HG03354 (cell line): ENCODE measurements around the gene PLEKHO2.

Experiments
- ATAC-seq: cut with Tn5 transposase; IDR thresholded peaks from one replicate; pipeline ENCODE4 v1.9.1; 2021; ENCODE audit warnings: mild to moderate bottlenecking; ENCODE audit not compliant: unreplicated experiment, poor library complexity, severe bottlenecking

Gene PLEKHO2

GRCh38 chr15:64854041-64854440 is 12.3 kb downstream of the PLEKHO2 start:
- ATAC-seq = no peak

- no peak for ATAC-seq
Observed at GRCh38 chr15:64854526-64854925, 12.8 kb downstream of the PLEKHO2 start.

DNA sequence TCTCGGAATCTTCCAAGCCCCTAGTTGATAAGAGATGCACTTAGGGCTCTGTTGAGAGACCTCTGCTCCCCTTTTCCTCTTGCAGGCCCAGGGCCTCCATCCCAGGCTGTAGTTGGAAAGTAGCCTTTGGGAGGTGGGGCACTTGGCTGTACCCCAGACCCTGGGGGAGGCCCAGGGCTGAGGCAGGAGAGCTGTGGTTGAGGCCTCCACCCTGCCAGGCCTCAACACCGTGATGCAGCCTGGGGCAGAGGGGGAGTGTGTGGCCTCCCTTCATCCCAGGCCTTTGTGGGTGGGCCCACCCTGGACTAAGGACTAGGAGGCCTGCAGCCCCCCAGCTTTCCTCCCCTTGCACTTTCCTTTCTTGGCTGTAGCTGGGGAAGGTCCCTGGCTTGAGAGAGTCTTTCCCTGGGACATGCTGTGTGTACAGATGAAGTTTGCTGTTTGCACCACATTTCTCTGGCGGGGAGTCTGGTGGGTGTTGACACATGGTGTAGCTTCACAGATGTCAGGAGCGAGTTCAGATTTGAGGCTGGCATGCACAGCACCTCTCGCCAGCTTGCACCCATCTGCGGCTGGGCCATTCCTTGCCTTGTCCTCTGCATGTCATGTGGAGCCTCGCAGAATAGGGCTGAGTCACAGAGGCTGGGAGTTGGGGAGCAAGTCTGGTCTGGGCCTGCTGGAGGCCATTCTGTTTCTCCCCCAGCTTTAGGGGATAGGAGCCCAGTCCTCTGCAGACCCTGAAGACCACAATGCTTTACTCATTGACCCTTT is 13.7 kb downstream of the PLEKHO2 start:
- ATAC-seq = no peak

- no peak for ATAC-seq
Observed at GRCh38 chr15:64856429-64857145, 14.9 kb downstream of the PLEKHO2 start.

DNA sequence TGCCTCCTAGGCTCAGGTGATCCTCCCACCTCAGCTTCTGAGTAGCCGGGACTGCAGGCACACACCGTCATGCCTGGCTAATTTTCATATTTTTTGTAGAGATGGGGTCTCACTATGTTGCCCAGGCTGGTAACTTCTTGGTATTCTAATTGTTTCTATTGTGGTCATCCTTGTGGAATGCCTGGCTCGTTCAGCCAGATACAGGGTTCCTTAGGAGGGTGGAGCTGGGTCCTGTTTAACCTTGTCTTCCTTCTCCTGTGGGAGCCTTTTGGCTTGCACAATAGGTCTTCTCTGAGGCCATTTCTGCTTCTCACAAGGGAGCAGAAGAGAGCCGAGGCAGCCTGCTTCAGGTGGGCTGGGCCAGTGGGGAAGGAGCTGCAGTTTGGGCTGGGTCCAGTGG is 15.7 kb downstream of the PLEKHO2 start:
- no peak for ATAC-seq

GRCh38 chr15:64858021-64858575 is 16.4 kb downstream of the PLEKHO2 start:
- no peak for ATAC-seq

DNA sequence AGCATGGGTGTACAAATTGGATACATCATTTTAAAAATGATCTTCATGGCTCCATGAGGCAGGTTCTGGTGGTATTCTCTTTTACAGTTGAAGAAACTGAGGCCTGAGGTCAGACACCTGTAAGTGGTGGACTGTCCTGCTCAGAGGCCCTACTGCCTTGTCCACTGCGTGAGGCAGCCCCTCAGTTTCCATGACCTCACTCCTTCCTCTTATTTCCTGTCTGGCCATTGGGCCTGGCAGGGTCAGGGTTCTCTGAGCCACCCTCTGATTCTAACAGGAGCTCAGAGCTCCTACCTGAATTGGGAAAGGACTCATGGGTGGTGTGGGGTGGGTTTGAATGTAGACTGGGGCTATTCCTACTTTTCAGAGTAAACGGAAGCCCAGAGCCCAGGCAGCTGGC is 17.5 kb downstream of the PLEKHO2 start:
- no peak for ATAC-seq

DNA sequence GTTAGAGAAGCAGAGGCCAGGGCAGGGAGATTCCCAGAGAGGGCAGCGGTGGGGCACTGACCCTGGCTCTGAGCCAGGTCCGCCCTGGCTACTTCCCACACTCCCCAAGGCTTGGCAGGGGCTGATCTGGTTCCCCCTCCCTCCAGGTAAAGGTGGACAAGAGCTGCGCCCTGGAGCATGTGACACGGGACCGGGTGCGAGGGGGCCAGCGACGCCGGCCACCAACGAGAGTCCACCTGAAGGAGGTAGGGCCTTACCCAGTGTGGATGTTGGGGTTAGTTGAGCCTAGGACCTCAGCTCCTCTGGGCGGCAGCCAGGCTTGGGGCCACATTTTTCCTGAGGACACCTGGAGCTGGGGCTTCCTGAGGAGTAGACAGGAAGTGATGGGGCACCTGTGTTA is 19.6 kb downstream of the PLEKHO2 start:
- no peak for ATAC-seq

GRCh38 chr15:64861960-64862359 is 20.2 kb downstream of the PLEKHO2 start:
- ATAC-seq = no peak

DNA sequence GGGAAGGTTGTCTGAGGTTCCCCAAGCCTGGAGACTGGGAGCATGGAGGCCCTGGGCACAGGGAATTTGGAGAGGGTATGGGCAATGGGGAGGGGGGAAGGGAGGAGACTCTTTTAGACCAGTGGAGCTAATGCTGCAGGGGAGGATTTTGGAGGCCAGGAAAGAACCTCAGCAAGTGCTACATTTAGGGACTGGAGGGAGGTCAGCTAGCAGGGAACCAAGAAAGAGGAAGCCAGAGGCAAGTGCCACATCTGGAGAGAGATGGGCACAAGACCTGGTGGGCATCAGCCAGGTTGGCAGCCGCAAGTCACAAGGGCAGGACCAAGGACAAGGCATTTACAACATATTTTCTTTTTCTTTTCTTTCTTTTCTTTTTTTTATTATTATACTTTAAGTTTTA is 20.7 kb downstream of the PLEKHO2 start:
- no peak for ATAC-seq

GRCh38 chr15:64864068-64864467 is 22.4 kb downstream of the PLEKHO2 start:
- ATAC-seq = no peak

- no peak for ATAC-seq
Observed at GRCh38 chr15:64865126-64865997, 23.6 kb downstream of the PLEKHO2 start.

DNA sequence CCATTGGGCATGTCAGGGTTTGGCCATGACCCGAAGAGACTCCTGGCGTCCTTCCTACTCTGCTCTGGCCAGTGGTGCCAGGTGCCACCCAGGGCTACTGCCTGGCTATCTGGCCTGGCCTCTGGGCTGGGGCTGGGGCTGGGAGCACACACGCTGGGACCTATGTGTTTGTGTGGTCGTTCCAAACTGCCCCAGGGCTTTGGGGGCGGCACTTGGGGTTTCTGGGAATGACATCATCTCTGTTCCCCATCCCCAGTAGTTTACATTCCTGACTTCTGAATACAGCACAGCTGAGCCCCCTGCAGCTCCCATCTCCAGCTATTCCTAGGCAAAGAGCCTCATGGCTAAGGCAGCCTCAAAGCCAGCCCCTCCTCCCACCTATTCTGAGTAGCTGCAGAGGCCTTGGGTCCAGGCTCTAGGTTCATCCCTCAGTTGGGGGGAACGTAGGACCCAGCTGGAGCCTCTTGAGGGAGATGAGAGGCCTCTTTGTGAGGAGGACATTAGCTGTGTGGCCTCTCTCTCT is 24.3 kb downstream of the PLEKHO2 start:
- no peak for ATAC-seq

- ATAC-seq = no peak
Observed at GRCh38 chr15:64869501-64869900, 27.8 kb downstream of the PLEKHO2 start.

GRCh38 chr15:64870353-64870752 is 28.6 kb downstream of the PLEKHO2 start:
- no peak for ATAC-seq

- no peak for ATAC-seq
Observed at GRCh38 chr15:64875641-64876223, 34.0 kb downstream of the PLEKHO2 start.

DNA sequence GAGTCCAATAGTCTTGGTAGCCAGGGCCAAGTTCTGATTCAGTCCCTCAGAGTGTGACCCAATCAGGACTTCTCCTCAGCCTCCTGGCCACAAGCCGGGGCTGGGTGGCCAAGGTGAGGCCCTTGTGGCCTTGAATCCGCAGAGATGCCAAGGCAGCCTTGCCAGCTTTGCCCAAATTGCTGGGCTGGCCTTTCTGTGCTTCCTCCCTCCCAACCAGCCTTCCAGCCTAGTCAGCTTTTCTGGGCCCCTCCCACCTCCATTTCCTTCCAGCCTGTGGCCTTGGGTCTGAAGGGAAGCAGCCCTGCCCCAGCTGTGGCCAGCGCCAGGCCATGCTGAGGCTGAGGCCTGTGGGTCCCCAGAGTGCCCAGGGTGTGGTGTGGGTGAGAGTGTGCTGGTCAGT is 35.7 kb downstream of the PLEKHO2 start:
- ATAC-seq = no peak

GRCh38 chr15:64878705-64879104 is 37.0 kb downstream of the PLEKHO2 start:
- ATAC-seq = no peak

DNA sequence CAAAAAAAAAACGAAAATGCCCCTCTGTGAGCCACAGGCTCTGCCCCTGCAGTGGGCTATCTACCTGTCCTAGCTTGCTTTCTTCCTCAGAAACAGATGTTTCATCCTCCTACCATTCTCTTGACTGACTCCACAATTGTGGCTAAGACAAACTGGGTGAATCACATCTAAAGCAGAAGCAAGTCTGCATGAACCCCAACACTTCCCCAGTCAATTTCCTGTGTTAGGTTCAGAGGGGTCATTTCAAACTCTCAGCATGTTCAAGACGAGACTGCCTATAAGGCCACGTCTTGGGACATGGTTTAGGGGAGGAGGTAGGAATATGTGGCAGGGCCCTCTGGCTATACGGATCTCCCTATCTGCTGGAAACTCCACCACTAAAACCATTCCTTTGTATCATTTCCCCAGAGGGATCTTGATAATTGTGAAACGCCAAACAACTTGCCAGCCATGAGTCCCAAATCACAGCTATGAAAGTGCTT is 41.4 kb downstream of the PLEKHO2 start:
- no peak for ATAC-seq
